LNCaP clone FGC (cell line): ENCODE results near the gene DRD5.
"Not testable (repeated sequence)": the region's sequence is repeated elsewhere in the genome, so short reads cannot be mapped to it uniquely, and the experiment has no call there.

Experiments used
- DNase-seq: peaks from one replicate; pipeline ENCODE4 v3.0.0-alpha.2; 2011; ENCODE audit warnings: low read depth
- H3K4me3 ChIP-seq: 2 replicates; pipeline ENCODE4 v1.5.1; 2011; ENCODE audit warnings: mild to moderate bottlenecking, low read depth, low read length, control low read depth
- TF ChIP-seq, protein P1 (sequence below): IDR thresholded peaks from 2 replicates; pipeline ENCODE4 v1.5.1; 2012; ENCODE audit warnings: mild to moderate bottlenecking; ENCODE audit not compliant: control insufficient read depth, insufficient read depth; ENCODE audit errors: extremely low read depth

DRD5 gene

DNA sequence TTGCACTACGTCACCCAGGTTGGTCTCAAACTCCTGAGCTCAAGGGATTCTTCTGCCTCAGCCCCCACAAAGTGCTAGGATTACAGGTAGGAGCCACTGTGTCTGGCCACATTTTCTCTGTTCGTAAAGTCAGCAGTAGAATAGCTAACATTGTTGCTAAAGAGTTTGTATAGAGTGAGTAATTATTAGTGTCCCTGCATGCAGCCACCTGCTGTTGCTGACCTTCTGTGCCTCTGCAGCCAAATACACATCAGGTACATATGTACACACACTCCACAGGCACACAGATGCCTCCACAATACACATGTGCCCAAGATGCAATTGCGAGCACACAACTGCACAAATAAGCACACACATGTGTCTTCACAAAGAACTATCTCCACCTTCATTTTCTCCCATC is 10.9 kb downstream of the DRD5 start:
- DNase-seq: no peak
- TF ChIP-seq, protein P1, sequence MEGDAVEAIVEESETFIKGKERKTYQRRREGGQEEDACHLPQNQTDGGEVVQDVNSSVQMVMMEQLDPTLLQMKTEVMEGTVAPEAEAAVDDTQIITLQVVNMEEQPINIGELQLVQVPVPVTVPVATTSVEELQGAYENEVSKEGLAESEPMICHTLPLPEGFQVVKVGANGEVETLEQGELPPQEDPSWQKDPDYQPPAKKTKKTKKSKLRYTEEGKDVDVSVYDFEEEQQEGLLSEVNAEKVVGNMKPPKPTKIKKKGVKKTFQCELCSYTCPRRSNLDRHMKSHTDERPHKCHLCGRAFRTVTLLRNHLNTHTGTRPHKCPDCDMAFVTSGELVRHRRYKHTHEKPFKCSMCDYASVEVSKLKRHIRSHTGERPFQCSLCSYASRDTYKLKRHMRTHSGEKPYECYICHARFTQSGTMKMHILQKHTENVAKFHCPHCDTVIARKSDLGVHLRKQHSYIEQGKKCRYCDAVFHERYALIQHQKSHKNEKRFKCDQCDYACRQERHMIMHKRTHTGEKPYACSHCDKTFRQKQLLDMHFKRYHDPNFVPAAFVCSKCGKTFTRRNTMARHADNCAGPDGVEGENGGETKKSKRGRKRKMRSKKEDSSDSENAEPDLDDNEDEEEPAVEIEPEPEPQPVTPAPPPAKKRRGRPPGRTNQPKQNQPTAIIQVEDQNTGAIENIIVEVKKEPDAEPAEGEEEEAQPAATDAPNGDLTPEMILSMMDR: no peak
- no peak overlapping the region for H3K4me3 ChIP-seq

GRCh38 chr4:9796641-9797040 is 15.2 kb downstream of the DRD5 start:
- not testable (repeated sequence) for DNase-seq, H3K4me3 ChIP-seq

DNA sequence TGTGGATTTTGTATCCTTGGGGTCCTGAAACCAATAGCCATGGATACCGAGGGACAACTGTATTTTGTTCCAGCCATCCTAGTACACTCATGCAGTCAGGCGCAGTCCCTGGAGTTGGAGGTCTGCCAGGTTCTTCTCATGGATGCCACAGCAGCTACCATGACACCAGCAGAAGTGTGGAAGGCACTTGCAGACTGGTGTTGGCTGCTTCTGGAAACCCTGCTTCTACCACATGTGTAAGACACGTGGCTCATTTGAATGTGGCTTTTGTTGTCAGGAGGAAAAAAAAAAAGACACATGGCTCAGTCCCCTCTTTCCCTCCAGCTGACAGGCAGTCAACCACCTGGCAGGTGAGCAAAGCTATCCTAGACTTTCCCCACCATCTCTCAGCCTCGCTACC is 19.4 kb downstream of the DRD5 start:
- TF ChIP-seq, protein P1: no peak
- no peak overlapping the region for H3K4me3 ChIP-seq
- no peak for DNase-seq

GRCh38 chr4:9804918-9805317 is 23.5 kb downstream of the DRD5 start:
- DNase-seq: no peak
- no peak overlapping the region for H3K4me3 ChIP-seq
- TF ChIP-seq, protein P1: no peak

GRCh38 chr4:9808077-9808476 is 26.6 kb downstream of the DRD5 start:
- TF ChIP-seq, protein P1: no peak

DNA sequence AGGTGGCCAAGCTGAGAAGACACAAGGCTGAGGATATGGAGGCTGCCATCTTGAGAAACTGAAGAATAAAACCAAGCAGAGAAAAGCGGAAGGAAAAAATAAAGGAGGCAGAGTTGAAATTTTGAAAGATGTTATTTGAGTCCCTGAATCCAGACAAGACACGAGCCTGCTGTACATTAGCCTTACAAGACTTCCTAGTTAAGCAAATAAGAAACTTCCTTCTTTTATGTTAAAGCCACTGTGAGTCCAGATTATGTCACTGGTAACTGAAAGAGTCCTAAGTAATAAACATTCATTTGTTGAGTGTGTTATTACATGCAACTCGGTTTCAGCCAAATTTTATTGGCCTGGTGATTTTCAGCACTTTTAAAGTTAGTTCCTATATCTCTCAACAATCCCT is 30.4 kb downstream of the DRD5 start:
- no peak overlapping the region for H3K4me3 ChIP-seq
- no peak for DNase-seq
- TF ChIP-seq, protein P1: no peak

More at GRCh38 chr4:9808077-9808476, 26.6 kb downstream of the DRD5 start:
- no peak for DNase-seq
- no peak overlapping the region for H3K4me3 ChIP-seq

GRCh38 chr4:9812501-9813340 is 31.3 kb downstream of the DRD5 start:
- TF ChIP-seq, protein P1: no peak
- DNase-seq: no peak

More at GRCh38 chr4:9812501-9813340, 31.3 kb downstream of the DRD5 start:
- H3K4me3 ChIP-seq: no peak overlapping the region
